BLaER1 treated with 17β-estradiol and CSF1 and Interleukin-3, amounts not matched to agents 10 nM and 100 nM (cell line): ENCODE measurements around the gene MYZAP.
A peak's percentile ranks its signal among the peaks of the same experiment; 100 is the strongest.

Experiments used
- H3K27ac ChIP-seq, 11 experiments: shearing (Covaris generic); formaldehyde crosslinking; 2 replicates each; pipeline ENCODE4 v1.8.1; 2022
- H3K27me3 ChIP-seq, 11 experiments: shearing (Covaris generic); formaldehyde crosslinking; 2 replicates each; pipeline ENCODE4 v1.8.1; 2022
- H3K36me3 ChIP-seq, 11 experiments: shearing (Covaris generic); formaldehyde crosslinking; 2 replicates each; pipeline ENCODE4 v1.8.1; 2022
- H3K4me1 ChIP-seq, 10 experiments: shearing (Covaris generic); formaldehyde crosslinking; 2 replicates each; pipeline ENCODE4 v1.8.1; 2022
- H3K4me2 ChIP-seq, 11 experiments: shearing (Covaris generic); formaldehyde crosslinking; 2 replicates each; pipeline ENCODE4 v1.8.1; 2022
- H3K4me3 ChIP-seq, 10 experiments: shearing (Covaris generic); formaldehyde crosslinking; 2 replicates each; pipeline ENCODE4 v1.8.1; 2022
- H3K9ac ChIP-seq, 11 experiments: shearing (Covaris generic); formaldehyde crosslinking; 2 replicates each; pipeline ENCODE4 v1.8.1; 2022
- H3K9me3 ChIP-seq, 11 experiments: shearing (Covaris generic); formaldehyde crosslinking; replicated peaks in 1 of 11; 2 replicates each; pipeline ENCODE4 v1.8.1; 2022
- H4K20me1 ChIP-seq, 11 experiments: shearing (Covaris generic); formaldehyde crosslinking; 2 replicates each; pipeline ENCODE4 v1.8.1; 2022
- Cebpa-rat ChIP-seq, 11 experiments: shearing (Covaris generic); IDR thresholded peaks; 2 replicates each; pipeline ENCODE4 v1.8.1; 2022

Gene MYZAP

GRCh38 chr15:57703387-57703786, 111.7 kb downstream of the MYZAP start:
- H3K27ac ChIP-seq: no peak overlapping the region
- H3K27me3 ChIP-seq: no peaks in the 10 kb centered on the region
- 0 out of 22 replicates have a peak overlapping the region, but pooled peaks of 3 of the 11 experiments have one; percentile 0 to 9 (median 1) for H3K4me2 ChIP-seq
- H3K9me3 ChIP-seq: no peaks in the 10 kb centered on the region
- H3K9ac ChIP-seq: no peak overlapping the region
- peaks cover 0 to 6% (median 0%) of the 10 kb centered on the region in 11 experiments; a peak in 5 of 22 replicates for H4K20me1 ChIP-seq
- H3K4me3 ChIP-seq: no peak overlapping the region
- peaks cover 9 to 15% (median 14%) of the 10 kb centered on the region in 10 experiments; a peak in 19 of 20 replicates for H3K4me1 ChIP-seq
- H3K36me3 ChIP-seq: 0 out of 22 replicates have a peak, but pooled peaks cover 0 to 2% (median 0%) of the 10 kb centered on the region in 11 experiments
- no peak for TF ChIP-seq Cebpa-rat (IDR thresholded peaks at IDR 0.05)

- Histone ChIP-seq H3K9me3 (no peaks in the 10 kb centered on the region), H3K27ac (no peak overlapping the region), H3K4me1 (peaks cover 13 to 24% (median 22%) of the 10 kb centered on the region in 10 experiments; a peak in 19 of 20 replicates), H3K27me3 (no peaks in the 10 kb centered on the region), H4K20me1 (peaks cover 0 to 15% (median 6%) of the 10 kb centered on the region in 11 experiments; a peak in 7 of 22 replicates), H3K36me3 (peaks cover 5 to 13% (median 7%) of the 10 kb centered on the region in 11 experiments; a peak in 21 of 22 replicates), H3K4me3 (no peak overlapping the region), H3K9ac (no peak overlapping the region), H3K4me2 (no peak overlapping the region)
- no peak for TF ChIP-seq Cebpa-rat (IDR thresholded peaks at IDR 0.05)
Observed at GRCh38 chr15:57704441-57704840, 112.7 kb downstream of the MYZAP start.

- Histone ChIP-seq H3K4me2 (peak overlapping the region; percentile 43 to 90 (median 69)), H3K4me1 (peaks cover 13 to 31% (median 27%) of the 10 kb centered on the region in 10 experiments; a peak in 19 of 20 replicates), H3K36me3 (peaks cover 20 to 27% (median 21%) of the 10 kb centered on the region in 11 experiments), H3K9me3 (no peaks in the 10 kb centered on the region), H3K27ac (peak overlapping the region; percentile 96 to 99 (median 98)), H3K27me3 (no peaks in the 10 kb centered on the region), H3K4me3 (peak overlapping the region; percentile 88 to 95 (median 90)), H4K20me1 (peaks cover 0 to 27% (median 12%) of the 10 kb centered on the region in 11 experiments; a peak in 14 of 22 replicates), H3K9ac (peak overlapping the region; percentile 97 to 99 (median 98); a peak in 20 of 22 replicates)
- no peak for TF ChIP-seq Cebpa-rat (IDR thresholded peaks at IDR 0.05)
Observed at GRCh38 chr15:57705746-57706404, 114.2 kb downstream of the MYZAP start.

- no peaks in the 10 kb centered on the region for H3K9me3 ChIP-seq
- H3K9ac ChIP-seq: peak within 1 kb of the TSS; percentile 97 to 99 (median 98)
- H3K4me3 ChIP-seq: peak within 1 kb of the TSS; percentile 88 to 95 (median 90)
- H3K36me3 ChIP-seq: peaks cover 27 to 34% (median 28%) of the 10 kb centered on the region in 11 experiments
- H4K20me1 ChIP-seq: peaks cover 6 to 35% (median 17%) of the 10 kb centered on the region in 11 experiments; a peak in 16 of 22 replicates
- H3K27me3 ChIP-seq: no peaks in the 10 kb centered on the region
- peak within 1 kb of the TSS; percentile 77 to 95 (median 89) for H3K4me2 ChIP-seq
- peaks cover 13 to 31% (median 27%) of the 10 kb centered on the region in 10 experiments; a peak in 19 of 20 replicates for H3K4me1 ChIP-seq
- H3K27ac ChIP-seq: peak within 1 kb of the TSS; percentile 96 to 99 (median 98)
- TF ChIP-seq Cebpa-rat (IDR thresholded peaks at IDR 0.05): no peak
Observed at GRCh38 chr15:57706405-57707209, 114.9 kb downstream of the MYZAP start, which contains the start of gene POLR2M. Gene POLR2M, plus strand, starts transcription at chr15:57706714. Its CDS starts 129 bp downstream, at chr15:57706843.

- TF ChIP-seq Cebpa-rat (IDR thresholded peaks at IDR 0.05): no peak
- Histone ChIP-seq H3K9ac (peak overlapping the region in 10 of 11 experiments; percentile 97 to 99 (median 98); a peak in 15 of 22 replicates), H3K36me3 (peaks cover 41 to 49% (median 43%) of the 10 kb centered on the region in 11 experiments), H4K20me1 (peaks cover 9 to 49% (median 26%) of the 10 kb centered on the region in 11 experiments; a peak in 16 of 22 replicates), H3K9me3 (no peaks in the 10 kb centered on the region), H3K4me2 (peak overlapping the region; percentile 77 to 95 (median 89)), H3K4me1 (peaks cover 13 to 31% (median 27%) of the 10 kb centered on the region in 10 experiments; a peak in 19 of 20 replicates), H3K4me3 (peak overlapping the region; percentile 88 to 95 (median 90)), H3K27ac (peak overlapping the region in 3 of 11 experiments; percentile 97 to 98 (median 98); a peak in 3 of 22 replicates), H3K27me3 (no peaks in the 10 kb centered on the region)
Observed at GRCh38 chr15:57708047-57708446, 116.3 kb downstream of the MYZAP start.

- no peak for TF ChIP-seq Cebpa-rat (IDR thresholded peaks at IDR 0.05)
- no peak overlapping the region for H3K27ac ChIP-seq
- peaks cover 50 to 80% (median 57%) of the 10 kb centered on the region in 11 experiments for H3K36me3 ChIP-seq
- peaks cover 0 to 5% (median 3%) of the 10 kb centered on the region in 11 experiments; a peak in 14 of 22 replicates for H3K9me3 ChIP-seq
- no peak overlapping the region for H3K9ac ChIP-seq
- no peaks in the 10 kb centered on the region for H3K4me1 ChIP-seq
- no peak overlapping the region for H3K4me3 ChIP-seq
- peaks cover 3 to 17% (median 10%) of the 10 kb centered on the region in 11 experiments; a peak in 14 of 22 replicates for H4K20me1 ChIP-seq
- H3K27me3 ChIP-seq: no peaks in the 10 kb centered on the region
- H3K4me2 ChIP-seq: no peak overlapping the region
Observed at GRCh38 chr15:57718309-57718708, 126.6 kb downstream of the MYZAP start.

GRCh38 chr15:57720867-57721266, 129.2 kb downstream of the MYZAP start:
- TF ChIP-seq Cebpa-rat (IDR thresholded peaks at IDR 0.05): no peak
- Histone ChIP-seq H3K36me3 (peaks cover 32 to 79% (median 43%) of the 10 kb centered on the region in 11 experiments), H3K4me3 (no peak overlapping the region)

GRCh38 chr15:57726411-57726810, 134.7 kb downstream of the MYZAP start:
- no peak overlapping the region for H3K9ac ChIP-seq
- H3K4me3 ChIP-seq: no peak overlapping the region
- no peak overlapping the region for H3K4me2 ChIP-seq
- peaks cover 0 to 38% (median 8%) of the 10 kb centered on the region in 11 experiments; a peak in 10 of 22 replicates for H3K36me3 ChIP-seq
- no peaks in the 10 kb centered on the region for H4K20me1 ChIP-seq
- H3K4me1 ChIP-seq: peaks cover 0 to 7% (median 3%) of the 10 kb centered on the region in 10 experiments; a peak in 6 of 20 replicates
- H3K9me3 ChIP-seq: peaks cover 14 to 28% (median 22%) of the 10 kb centered on the region in 11 experiments
- H3K27ac ChIP-seq: no peak overlapping the region
- no peak for TF ChIP-seq Cebpa-rat (IDR thresholded peaks at IDR 0.05)
- no peaks in the 10 kb centered on the region for H3K27me3 ChIP-seq

More at GRCh38 chr15:57720867-57721266, 129.2 kb downstream of the MYZAP start:
- H3K9ac ChIP-seq: no peak overlapping the region
- peaks cover 0 to 5% (median 2%) of the 10 kb centered on the region in 10 experiments; a peak in 6 of 20 replicates for H3K4me1 ChIP-seq
- H3K4me2 ChIP-seq: no peak overlapping the region
- H4K20me1 ChIP-seq: no peaks in the 10 kb centered on the region
- H3K27me3 ChIP-seq: no peaks in the 10 kb centered on the region
- H3K9me3 ChIP-seq: peaks cover 17 to 28% (median 22%) of the 10 kb centered on the region in 11 experiments
- H3K27ac ChIP-seq: no peak overlapping the region
